Esophagus muscularis mucosa (tissue), 4 donors: Measurements from ENCODE around the gene ADAM10.

Experiments used
- CTCF ChIP-seq, 3 experiments: fragments of 200-600 bp in 2 of 3; fragments of 450-650 bp in 1 of 3; sonication (generic) in 2 of 3; IDR thresholded peaks; one replicate each; pipeline ENCODE4 v1.5.1; 2017 to 2019; ENCODE audit warnings: antibody characterized with exemption in 3 of 3, mild to moderate bottlenecking in 2 of 3, moderate library complexity in 1 of 3
- EP300 ChIP-seq: sonication (generic); formaldehyde crosslinking; IDR thresholded peaks from one replicate; pipeline ENCODE4 v1.6.1; 2017; ENCODE audit warnings: antibody characterized with exemption
- POLR2A ChIP-seq: fragments of 450-650 bp; IDR thresholded peaks from one replicate; pipeline ENCODE4 v1.6.1; 2017; ENCODE audit warnings: antibody characterized with exemption, moderate library complexity, mild to moderate bottlenecking, low read depth

DNA sequence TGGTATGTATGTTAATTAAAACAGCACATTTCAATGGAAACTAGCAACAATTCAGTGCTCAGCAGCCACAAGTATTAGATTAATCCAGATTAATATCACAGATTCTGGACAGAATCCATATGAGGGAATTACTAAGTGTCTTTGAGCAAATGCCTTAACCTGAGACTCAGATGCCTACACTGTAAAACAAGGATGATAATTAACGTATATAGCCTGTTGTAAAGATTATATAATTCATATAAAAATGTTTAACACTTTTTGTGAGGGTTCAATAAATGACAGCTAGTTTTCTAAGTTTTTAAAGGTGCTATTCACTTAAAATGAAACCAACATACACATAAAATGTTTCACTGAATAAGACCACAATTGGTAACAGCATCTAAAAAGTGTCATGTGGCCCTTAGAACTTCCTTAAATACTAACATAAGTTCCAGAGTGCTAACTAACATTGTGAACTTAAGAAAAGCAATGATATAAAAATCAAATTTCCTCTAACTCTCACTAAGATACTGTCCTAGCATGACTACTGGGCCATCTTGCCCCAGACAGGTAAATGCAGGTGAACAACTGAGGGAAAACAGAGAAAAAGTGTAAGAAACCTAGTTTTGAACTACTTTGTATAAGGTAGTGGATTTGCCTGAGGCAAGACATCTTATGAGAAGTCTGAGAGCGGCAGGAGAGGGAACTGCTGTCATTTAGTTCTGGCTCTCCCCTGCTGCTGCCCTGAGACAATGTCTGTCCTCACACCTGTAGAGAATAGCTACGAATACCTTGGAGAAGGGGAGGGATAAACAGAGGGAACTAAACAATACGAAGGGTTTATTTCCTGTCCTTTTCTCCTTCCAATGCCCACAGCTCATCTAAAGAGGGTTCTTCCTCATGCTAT lies 151.3 kb downstream of the ADAM10 start:
- TF ChIP-seq CTCF (IDR thresholded peaks at IDR 0.05) (no peak), EP300 (no peak), POLR2A (no peak)
